Epidermal melanocyte (primary cell): ENCODE measurements around the gene NBPF20.
"Not testable (repeated sequence)": the region's sequence is repeated elsewhere in the genome, so short reads cannot be mapped to it uniquely, and the experiment has no call there.

Experiments
- DNase-seq: peaks from one replicate; pipeline ENCODE4 v3.0.0; 2011; ENCODE audit warnings: low spot score; ENCODE audit not compliant: insufficient read length

Gene NBPF20, protein sequence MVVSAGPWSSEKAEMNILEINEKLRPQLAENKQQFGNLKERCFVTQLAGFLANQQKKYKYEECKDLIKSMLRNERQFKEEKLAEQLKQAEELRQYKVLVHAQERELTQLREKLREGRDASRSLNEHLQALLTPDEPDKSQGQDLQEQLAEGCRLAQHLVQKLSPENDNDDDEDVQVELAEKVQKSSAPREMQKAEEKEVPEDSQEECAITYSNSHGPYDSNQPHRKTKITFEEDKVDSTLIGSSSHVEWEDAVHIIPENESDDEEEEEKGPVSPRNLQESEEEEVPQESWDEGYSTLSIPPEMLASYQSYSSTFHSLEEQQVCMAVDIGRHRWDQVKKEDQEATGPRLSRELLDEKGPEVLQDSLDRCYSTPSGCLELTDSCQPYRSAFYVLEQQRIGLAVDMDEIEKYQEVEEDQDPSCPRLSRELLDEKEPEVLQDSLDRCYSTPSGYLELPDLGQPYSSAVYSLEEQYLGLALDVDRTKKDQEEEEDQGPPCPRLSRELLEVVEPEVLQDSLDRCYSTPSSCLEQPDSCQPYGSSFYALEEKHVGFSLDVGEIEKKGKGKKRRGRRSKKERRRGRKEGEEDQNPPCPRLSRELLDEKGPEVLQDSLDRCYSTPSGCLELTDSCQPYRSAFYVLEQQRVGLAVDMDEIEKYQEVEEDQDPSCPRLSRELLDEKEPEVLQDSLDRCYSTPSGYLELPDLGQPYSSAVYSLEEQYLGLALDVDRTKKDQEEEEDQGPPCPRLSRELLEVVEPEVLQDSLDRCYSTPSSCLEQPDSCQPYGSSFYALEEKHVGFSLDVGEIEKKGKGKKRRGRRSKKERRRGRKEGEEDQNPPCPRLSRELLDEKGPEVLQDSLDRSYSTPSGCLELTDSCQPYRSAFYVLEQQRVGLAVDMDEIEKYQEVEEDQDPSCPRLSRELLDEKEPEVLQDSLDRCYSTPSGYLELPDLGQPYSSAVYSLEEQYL (N-terminal part only)

DNA sequence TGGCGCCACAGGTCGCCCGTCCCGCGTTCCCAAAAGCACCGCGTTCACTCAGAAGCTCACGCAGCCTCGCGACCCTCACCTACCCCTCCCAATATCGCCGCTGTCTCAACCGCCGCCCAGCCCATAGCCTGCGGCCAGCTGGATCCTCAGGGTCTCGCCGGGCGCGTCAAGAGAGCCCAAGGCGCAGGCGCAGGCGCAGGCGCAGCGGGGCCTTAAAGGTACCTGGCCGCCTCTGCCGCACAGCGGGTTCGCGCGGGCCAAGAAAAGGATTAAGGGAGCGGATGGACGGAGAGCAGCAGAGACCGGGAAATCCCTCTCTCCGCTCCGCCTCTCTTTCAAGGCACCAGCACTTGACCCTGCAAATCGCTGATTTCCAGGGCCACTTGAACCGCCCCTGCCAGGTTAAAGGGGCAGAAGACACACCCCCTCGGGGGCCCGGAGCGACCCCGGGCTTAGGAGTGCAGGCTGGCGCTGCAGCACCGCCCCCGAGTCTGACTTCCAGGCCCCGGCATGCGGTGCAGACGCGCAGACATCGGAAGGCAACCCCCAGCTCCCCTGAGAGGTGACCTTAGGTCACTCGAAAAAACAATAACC lies at the start of gene NBPF20:
NBPF20 (minus strand) TSS at position 168 of the 594 bp plus-strand sequence. CDS start 20,331 bp downstream, outside the sequence.
- peak; percentile 70 for DNase-seq

DNA sequence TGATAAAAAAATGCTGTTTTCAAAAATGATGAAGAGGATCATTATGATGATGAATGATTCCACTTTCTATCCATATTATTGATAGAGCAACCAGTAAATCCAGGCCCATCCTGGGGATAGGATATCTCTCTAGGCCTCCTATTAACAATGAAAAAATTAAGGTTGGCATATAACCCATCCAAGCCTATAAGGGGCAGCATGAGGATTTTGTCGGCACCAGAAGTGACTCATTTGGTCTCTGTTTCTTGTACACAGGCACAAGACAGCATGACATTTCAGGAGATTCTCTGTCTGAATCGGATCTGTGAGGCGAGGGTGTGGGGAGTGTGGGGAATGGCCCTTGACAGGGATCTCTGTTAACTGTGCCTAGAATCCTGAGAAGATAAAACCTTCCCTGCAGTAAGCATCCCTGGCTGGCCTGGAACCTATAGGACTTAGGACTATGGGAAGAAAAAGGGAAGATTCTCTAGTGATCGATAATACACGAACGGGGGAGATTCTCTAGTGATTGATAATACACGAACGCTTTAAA lies 49.5 kb upstream of the NBPF20 start:
- not testable (repeated sequence) for DNase-seq

DNA sequence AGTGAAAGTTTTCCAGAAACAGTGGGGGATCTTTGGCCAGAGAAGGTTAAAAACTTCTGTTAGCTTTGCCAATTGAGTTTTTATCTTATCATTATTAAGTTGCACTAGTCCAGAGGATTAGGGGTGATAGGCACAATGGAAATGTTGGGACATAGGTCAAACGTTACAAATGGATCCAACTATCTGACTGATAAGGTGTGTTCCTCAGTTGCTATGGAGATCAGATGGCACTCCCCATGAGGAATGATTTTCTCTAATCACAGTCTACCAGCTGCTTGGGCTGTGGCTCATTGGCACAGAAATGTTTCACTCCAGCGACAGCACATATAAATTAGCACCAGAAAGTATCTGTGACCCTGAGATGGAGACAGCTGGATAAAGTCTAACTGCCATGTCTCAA lies 47.3 kb upstream of the NBPF20 start:
- DNase-seq: not testable (repeated sequence)

DNA sequence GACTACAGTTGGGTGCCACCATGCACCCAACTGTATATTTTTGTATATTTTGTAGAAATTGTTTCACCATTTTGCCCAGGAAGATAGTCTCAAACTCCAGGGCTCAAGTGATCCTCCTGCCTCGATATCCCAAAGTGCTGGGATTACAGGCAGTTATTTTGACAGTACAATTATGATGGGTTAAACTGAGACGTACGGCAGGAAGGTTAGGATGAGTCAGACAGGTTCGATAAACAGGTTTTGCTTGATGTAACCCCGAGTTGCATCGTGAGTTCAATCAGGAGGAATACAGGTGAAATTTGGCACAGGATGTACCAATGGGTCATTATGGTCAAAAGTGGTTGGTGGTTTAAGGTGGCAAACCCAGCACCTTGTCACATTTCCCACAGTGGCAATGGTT lies 46.0 kb upstream of the NBPF20 start:
- not testable (repeated sequence) for DNase-seq

DNA sequence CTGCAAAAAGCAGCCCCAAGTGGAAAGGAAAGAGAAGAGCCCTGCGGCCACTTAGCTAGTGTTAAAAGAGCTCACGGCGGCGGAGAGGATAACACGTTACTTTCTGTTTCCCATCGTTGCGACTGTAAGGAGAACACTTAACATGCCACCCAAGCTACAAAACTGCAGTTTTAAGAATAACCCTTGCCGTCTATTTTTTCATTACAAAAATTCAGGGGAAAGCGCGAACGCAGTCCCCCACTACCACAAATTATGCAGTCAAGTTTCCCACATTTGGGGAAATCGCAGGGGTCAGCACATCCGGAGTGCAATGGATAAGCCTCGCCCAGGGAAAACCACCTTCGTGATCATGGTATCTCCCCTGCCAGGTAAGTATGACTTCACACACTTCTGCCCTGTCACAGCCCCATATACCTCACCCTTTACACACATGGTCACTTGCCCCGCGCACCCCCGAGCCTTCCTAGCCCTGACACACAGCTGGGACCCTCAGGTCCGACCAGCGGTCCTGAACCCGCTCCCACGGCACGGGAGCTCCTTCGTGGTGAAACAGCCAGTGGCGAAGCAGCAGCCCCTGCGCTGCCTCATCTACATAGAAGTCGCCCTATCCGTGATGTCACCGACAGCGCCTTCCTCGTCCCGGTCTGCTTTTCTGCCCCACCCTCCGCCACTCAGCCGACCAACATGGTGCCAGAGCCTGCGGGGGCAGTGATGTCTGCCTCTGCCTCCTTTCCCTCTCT lies 40.2 kb upstream of the NBPF20 start:
- peak; percentile 10 for DNase-seq

DNA sequence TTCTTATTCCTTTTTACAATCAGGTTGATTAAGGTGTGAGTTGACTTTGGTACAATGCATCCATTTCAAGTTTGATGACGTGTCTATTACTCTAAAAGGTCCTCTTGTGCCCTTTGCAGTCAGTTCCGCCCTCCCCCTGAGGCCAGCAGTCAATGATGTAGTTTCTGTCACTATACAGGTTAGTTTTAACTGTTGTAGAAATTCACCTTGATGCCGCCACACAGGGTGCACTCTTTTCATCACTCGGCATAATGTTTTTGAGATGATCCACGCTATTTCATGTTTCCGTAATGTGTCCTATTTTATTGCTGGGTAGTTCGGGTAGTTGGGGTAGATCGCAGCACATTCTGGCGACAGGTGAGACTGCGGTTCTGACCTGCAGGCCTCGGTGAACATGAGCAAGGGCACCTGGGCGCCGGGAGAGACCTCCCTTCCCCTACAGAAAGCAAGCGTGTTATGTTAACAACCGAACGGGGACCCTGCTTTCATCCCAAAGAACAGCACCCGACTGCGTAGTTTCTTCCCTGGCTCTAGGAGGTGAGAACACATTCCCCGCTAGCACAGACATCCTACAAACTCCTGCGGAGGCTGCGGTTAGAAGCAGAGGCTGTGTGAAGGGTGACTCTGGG lies 39.4 kb upstream of the NBPF20 start:
- DNase-seq: not testable (repeated sequence)

DNA sequence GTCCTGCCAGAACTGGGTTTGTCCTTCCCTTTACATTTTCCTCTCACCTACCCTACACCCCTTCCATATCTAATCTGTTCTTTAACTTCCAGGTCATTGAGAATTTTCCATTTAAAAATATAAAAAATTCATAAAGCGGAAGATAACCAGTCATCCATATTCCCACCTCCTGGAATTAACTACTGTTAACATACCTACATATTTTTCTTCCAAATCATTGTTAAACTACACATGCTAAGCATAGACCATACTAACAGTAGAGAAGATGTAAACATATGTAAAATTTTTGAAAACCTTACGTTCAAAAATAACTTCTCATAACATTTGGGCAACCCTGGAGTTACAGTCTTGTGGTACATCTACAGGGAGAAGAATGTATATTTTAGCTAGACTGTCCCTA lies 38.6 kb upstream of the NBPF20 start:
- not testable (repeated sequence) for DNase-seq

DNA sequence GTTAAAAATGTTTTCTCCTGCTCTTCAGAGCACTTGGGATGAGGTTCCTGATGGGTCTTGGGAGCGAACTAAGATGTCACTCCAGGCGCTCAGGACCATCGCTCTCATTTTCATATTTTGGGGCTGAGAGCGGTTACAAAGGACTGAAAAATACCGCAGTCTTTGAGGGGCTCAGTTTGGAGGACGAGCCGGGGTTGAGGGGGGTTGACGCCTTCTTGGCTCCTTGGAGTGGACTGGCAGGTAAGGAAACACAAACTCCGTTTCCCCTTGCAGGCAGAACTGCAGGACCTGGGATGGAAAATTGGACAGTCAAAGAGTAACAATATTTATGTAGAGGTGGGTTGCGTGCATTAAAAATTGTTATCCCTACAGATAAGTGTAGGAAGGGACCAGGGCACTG lies 35.3 kb upstream of the NBPF20 start:
- DNase-seq: not testable (repeated sequence)

DNA sequence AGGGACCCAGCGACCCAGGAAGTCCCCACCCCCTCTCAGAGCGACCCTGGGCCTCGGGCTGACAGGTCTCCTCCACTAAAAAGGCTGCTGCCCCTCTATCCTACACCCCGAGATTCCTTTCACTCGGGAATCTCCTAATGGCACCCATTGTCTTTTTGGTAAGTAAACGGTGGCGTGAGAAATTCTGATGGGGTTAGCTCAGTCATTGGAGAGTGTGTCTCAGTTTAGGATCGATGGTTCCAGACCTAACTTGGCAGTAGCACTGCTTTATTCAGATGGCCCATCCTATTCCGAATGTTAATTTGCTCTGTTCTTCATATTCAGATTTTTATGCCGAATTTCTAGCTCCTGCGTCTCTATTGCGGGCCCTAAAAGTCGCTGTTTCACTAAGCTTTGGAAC lies 34.6 kb upstream of the NBPF20 start:
- not testable (repeated sequence) for DNase-seq

DNA sequence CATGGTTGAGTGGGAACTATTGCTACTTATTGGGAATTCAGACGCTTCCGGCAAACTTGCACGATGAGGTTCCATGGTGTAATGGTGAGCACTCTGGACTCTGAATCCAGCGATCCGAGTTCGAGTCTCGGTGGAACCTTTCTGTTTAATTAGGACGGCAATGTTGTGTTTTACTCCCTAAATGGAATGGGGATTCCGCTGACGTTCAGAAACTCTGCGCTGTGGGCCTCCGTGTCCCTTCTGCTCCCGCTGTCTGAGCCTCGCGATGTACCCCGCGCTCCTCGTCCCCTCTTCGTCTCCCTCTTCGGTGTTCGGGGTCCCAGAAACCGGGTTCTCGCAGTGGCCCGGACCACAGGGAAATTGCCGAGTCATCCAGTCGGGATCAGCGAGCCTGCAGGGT lies 34.2 kb upstream of the NBPF20 start:
- not testable (repeated sequence) for DNase-seq

DNA sequence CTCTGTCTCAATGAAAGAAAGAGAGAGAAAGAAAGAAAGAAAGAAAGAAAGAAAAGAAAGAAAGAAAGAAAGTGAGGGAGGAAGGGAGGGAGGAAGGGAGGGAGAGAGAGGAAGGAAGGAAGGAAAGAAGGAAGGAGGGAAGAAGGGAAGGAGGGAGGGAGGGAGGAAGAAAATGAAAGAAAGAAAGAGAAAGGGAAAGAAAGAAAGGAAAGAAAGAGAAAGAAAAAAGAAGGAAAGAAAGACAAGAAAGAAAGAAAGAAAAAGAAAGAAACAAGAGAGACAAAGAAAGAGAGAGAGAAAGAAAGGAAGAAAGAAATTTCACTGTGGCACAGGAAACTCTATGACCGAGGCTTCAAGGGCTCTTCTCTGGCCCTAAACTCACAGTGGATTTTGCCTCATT lies 33.7 kb upstream of the NBPF20 start:
- DNase-seq: not testable (repeated sequence)

DNA sequence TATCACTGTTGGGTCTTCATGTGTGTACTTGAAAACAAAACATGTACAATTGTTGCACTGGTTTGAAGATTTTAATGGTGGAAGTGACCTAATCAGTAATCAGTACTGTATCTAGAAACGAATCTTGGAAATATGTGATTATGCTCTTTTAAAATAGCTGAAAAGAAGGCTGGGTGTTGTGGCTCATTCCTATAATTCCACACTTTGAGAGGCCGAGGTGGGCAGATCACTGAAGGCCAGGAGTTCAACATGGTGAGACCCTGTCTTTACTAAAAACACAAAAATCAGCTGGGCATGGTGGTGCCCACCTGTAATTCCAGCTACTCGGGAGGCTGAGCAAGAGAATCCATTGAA lies 29.4 kb upstream of the NBPF20 start:
- DNase-seq: not testable (repeated sequence)

DNA sequence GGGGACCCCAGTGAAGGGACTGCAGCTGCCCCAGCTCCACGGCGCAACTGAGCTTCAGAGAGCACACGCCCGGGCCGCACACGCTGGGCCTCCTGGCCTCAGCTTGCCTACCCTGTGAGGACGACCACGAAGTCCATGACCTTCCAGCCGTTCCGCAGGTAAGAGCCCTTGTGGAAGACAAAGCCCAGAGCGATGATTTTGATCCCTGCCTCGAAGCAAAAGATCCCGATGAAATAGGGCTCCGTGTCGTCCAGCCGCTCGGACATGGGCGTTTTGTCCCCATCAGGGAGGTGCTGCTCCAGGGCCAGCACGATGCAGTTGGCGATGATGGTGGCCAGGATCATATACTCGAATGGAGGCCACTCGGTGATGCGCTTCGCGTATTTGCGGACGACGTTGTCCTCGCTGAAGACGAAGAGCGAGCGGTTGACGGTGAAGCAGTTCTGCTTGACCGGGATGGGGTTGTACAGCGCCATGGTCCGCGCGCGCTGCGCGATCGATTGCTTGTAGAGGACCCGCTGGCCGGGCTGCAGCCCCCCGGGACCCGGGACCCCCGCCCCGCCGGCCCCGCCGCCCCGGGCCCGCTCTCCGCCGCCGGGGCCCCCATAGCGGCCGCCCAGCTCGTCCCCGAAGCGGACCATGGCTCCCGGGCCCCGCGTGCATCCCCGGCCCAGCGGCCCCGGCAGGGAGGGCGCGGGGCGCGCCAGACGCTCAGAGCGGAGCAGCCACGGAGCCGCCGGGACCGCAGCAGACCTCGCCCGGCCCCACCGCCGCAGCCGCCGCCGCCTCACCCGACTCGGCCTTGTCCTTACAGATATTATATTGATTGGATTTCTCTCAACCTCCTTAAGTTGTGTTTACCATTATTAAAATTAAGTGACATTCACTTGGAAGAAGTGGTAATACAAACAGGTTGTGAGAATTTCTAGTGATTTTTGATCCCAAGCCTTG lies 28.7 kb upstream of the NBPF20 start:
- not testable (repeated sequence) for DNase-seq

DNA sequence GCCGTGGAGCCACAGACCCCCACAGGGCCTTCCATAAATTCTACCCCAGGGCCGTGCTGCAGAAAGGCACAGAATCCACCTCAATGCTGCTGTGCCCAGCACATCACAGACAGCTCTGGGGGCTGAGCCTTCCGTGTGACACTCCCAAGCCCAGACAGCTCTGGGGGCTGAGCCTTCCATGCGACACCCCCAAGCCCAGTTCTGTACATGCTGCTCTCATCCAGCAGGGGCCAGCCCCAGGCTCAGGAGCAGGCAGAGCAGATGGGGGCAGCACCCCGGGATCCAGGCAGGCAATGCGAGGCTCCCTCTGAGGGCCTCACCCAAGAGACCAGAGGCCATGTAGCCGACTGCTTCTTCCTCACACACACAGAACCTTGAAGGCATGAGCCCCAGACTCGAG lies 27.1 kb upstream of the NBPF20 start:
- DNase-seq: not testable (repeated sequence)

DNA sequence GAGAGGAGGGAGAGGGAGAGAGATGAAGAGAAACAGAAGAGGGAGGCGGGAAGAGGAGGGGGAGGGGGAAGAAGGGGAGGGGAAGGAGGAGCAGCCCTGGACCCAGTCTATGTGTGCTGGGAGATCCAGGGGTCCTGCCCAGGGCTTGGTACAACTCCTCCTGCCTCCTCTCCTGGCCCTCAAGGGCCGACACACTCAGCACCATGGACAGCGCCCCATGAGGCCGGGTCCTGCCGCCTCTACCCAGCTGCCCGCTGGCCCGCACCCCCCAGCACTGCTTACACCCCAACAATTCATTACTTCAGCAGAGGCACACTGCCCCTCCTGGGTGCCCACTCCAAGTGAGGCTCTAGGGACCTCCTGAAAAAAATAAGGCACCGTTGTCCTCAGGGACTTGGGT lies 26.5 kb upstream of the NBPF20 start:
- DNase-seq: not testable (repeated sequence)

DNA sequence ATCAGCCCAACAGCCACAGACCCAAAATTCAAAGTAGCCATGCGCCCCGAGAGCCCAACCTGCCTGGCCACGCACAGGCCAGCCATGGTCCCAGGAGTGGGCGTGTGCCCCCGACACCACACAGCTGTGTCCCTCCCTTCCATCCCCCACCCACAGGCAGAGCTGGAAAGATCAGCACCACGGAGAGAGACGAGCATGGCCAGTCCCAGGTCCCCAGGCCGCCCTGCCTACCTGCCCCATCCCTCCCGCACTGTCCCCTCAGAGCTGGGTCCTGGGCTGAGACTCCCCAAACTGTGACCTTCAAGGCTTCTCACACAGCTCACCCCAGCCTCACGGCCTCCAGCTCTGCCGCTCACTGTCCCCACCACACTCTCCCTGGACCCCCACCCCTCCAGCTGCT lies 19.8 kb upstream of the NBPF20 start:
- not testable (repeated sequence) for DNase-seq

DNA sequence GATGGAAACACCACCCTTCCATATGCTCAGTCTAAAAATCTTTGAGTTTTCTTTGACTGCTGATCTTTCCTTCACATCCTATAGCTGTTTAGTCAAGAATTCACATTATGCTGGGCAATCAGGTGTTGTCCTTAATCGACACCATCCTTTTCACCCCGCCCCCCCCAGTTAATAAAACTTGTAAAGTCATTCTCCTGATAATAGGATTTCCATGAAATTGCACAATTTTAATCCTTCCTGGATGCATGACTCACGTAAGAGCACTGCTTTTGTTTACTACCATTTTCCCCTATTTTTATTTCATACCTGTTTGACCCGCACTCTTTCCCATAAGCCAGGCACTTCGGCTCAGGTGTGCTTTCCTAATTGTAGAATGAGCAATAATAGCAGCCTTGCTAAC lies 16.9 kb upstream of the NBPF20 start:
- DNase-seq: not testable (repeated sequence)

DNA sequence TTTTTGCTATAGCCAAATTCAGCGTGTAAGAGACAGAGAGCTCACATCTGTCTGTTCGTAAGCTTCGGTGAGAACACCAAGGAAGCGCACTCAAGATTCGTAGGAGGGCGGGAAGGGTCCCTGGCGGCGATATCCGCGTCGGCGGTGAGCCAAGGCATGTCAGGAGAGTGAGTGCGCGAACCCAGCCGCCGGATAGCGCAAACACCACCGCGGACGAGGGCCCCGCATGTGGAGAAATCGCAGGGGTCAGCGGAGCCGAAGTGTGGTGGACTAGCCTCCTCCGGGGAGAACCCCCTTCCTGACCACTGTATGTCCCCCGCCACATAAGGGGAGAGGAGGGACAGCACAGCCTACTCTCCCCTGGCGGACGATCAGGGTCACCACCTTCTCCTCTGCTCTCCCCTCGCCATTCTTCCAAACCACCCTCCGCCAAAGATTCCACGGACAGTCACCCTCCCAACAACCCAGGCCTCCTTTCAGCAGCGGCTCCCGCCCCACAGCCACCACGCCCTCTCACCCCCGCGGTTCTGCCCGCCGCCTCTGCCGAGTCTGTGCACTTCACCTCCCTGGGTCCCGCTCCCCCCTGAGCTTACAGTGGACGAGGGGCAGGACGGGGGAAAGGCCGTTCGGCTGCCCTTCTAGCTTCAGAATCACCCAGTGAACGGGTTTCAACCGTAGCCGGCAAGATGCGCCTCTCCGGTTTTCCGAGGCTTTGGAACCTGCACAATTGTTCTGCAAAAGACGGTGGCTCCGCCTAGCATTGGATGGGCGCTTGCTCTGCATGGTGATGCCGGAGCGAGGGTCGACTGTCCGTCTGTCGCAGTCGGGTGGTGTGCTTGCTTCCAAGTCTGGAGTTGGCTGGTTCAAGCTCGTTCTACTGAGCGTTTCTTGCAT lies 6.2 kb upstream of the NBPF20 start:
- DNase-seq: not testable (repeated sequence)
